Measurements from ENCODE around the gene DHCR7. TPM values are rescaled to one million over a fixed set of nuclear protein-coding genes. Genes with fewer than 3 reads are reported as not detected.

The DHCR7 gene
- polyA plus RNA-seq, 1 of the 3 experiments (the other 2 are of a cell fraction), result 21.4 TPM

DNA sequence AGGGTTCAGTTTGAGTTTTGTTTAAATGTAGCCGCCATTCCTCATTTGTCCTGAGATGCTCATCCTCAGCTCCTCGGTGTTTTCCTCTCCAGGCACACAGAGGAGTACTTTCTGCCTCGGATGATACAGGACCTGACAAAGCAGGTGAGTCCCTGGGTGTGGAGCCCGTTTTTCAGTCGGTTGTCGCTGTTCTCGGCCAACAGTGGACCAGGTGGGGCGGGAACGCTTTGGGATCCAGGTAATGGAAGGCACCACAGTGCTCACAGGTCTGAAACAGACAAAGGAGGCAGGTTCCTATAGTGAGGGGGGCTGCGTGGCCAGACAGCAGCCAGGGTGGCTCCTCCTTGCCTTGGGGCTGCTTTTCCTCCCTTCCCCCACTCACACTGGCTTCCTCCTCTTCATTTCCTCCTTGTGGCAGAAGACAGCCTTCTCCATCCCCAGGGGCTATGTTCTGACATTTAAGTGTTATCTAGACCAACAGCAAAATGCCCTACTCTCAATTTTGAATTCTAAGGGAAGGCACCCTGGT lies 24.2 kb upstream of the DHCR7 start:
- TF ChIP-seq RCOR1 (IDR thresholded peaks at IDR 0.05; ENCODE audit: low read length) (no peak), POLR2AphosphoS5 (IDR thresholded peaks at IDR 0.05; ENCODE audit: low read depth, low read length) (no peak), CHD2 (IDR thresholded peaks at IDR 0.05; ENCODE audit: low read length, partially characterized antibody) (no peak), SMC3 (IDR thresholded peaks at IDR 0.05; ENCODE audit: low read depth, low read length) (no peak), EZH2phosphoT487 (IDR thresholded peaks at IDR 0.05; ENCODE audit: borderline replicate concordance, low read depth) (no peak), EP300 (IDR thresholded peaks at IDR 0.05; ENCODE audit: borderline replicate concordance in 1 of 2, low read depth in 1 of 2, low read length in 1 of 2) (no peak)
- TF ChIP-seq, protein P1, sequence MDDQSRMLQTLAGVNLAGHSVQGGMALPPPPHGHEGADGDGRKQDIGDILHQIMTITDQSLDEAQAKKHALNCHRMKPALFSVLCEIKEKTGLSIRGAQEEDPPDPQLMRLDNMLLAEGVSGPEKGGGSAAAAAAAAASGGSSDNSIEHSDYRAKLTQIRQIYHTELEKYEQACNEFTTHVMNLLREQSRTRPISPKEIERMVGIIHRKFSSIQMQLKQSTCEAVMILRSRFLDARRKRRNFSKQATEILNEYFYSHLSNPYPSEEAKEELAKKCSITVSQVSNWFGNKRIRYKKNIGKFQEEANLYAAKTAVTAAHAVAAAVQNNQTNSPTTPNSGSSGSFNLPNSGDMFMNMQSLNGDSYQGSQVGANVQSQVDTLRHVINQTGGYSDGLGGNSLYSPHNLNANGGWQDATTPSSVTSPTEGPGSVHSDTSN (IDR thresholded peaks at IDR 0.05), result no peak
- TF ChIP-seq, protein P2, sequence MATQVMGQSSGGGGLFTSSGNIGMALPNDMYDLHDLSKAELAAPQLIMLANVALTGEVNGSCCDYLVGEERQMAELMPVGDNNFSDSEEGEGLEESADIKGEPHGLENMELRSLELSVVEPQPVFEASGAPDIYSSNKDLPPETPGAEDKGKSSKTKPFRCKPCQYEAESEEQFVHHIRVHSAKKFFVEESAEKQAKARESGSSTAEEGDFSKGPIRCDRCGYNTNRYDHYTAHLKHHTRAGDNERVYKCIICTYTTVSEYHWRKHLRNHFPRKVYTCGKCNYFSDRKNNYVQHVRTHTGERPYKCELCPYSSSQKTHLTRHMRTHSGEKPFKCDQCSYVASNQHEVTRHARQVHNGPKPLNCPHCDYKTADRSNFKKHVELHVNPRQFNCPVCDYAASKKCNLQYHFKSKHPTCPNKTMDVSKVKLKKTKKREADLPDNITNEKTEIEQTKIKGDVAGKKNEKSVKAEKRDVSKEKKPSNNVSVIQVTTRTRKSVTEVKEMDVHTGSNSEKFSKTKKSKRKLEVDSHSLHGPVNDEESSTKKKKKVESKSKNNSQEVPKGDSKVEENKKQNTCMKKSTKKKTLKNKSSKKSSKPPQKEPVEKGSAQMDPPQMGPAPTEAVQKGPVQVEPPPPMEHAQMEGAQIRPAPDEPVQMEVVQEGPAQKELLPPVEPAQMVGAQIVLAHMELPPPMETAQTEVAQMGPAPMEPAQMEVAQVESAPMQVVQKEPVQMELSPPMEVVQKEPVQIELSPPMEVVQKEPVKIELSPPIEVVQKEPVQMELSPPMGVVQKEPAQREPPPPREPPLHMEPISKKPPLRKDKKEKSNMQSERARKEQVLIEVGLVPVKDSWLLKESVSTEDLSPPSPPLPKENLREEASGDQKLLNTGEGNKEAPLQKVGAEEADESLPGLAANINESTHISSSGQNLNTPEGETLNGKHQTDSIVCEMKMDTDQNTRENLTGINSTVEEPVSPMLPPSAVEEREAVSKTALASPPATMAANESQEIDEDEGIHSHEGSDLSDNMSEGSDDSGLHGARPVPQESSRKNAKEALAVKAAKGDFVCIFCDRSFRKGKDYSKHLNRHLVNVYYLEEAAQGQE (IDR thresholded peaks at IDR 0.05; ENCODE audit: low read depth, low read length), result no peak
- TF ChIP-seq, protein P3, sequence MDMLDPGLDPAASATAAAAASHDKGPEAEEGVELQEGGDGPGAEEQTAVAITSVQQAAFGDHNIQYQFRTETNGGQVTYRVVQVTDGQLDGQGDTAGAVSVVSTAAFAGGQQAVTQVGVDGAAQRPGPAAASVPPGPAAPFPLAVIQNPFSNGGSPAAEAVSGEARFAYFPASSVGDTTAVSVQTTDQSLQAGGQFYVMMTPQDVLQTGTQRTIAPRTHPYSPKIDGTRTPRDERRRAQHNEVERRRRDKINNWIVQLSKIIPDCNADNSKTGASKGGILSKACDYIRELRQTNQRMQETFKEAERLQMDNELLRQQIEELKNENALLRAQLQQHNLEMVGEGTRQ (IDR thresholded peaks at IDR 0.05; ENCODE audit: borderline replicate concordance, low read depth, low read length), result no peak
- TF ChIP-seq, protein P4, sequence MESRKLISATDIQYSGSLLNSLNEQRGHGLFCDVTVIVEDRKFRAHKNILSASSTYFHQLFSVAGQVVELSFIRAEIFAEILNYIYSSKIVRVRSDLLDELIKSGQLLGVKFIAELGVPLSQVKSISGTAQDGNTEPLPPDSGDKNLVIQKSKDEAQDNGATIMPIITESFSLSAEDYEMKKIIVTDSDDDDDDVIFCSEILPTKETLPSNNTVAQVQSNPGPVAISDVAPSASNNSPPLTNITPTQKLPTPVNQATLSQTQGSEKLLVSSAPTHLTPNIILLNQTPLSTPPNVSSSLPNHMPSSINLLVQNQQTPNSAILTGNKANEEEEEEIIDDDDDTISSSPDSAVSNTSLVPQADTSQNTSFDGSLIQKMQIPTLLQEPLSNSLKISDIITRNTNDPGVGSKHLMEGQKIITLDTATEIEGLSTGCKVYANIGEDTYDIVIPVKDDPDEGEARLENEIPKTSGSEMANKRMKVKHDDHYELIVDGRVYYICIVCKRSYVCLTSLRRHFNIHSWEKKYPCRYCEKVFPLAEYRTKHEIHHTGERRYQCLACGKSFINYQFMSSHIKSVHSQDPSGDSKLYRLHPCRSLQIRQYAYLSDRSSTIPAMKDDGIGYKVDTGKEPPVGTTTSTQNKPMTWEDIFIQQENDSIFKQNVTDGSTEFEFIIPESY (IDR thresholded peaks at IDR 0.05; ENCODE audit: borderline replicate concordance, low read depth), result no peak
- DNase-seq, result no peak
- no peaks in the 10 kb centered on the region for H4K20me1 ChIP-seq (ENCODE audit: insufficient read depth)
- no peaks in the 10 kb centered on the region for H3K4me1 ChIP-seq (ENCODE audit: control insufficient read depth in 1 of 2, insufficient read depth in 2 of 2, low read depth in 1 of 2, low read length in 1 of 2)
- ChIA-PET CTCF (no interaction called here), POLR2A (no interaction called here)
- H3F3A ChIP-seq (replicated peaks; ENCODE audit: insufficient read depth), result no peaks in the 10 kb centered on the region
- 74% methylated on average over 4 of the region's 10 CpGs for WGBS (ENCODE audit: low lambda C conversion rate)
- no peaks in the 10 kb centered on the region for H3K9me3 ChIP-seq
- H3K9me2 ChIP-seq, result no peaks in the 10 kb centered on the region
- H3K27me3 ChIP-seq (ENCODE audit: insufficient read depth), result no peaks in the 10 kb centered on the region
- no peaks in the 10 kb centered on the region for H3K79me2 ChIP-seq (ENCODE audit: insufficient read depth)
- H3K36me3 ChIP-seq (replicated peaks in 1 of 2; ENCODE audit: control insufficient read depth in 1 of 2, insufficient read depth in 2 of 2, low read length in 1 of 2), result peaks cover 9 to 66% of the 10 kb centered on the region in 2 experiments
- no peak overlapping the region for H3K9ac ChIP-seq
- H3K4me3 ChIP-seq (ENCODE audit: low read depth in 2 of 2, low read length in 1 of 2), result no peak overlapping the region
- H2AFZ ChIP-seq (ENCODE audit: low read depth), result no peak overlapping the region
- no peak overlapping the region for H3K27ac ChIP-seq (ENCODE audit: low read depth in 2 of 2, low read length in 1 of 2)
- no peak overlapping the region for H3K4me2 ChIP-seq
